Fibroblast of skin of right quadriceps (primary cell): Measurements from ENCODE around the gene TEAD1.
"Not testable (repeated sequence)": the region's sequence is repeated elsewhere in the genome, so short reads cannot be mapped to it uniquely, and the experiment has no call there.

Experiments
- DNase-seq: peaks from one replicate; pipeline ENCODE4 v3.0.0-alpha.2; 2013

Gene TEAD1

DNA sequence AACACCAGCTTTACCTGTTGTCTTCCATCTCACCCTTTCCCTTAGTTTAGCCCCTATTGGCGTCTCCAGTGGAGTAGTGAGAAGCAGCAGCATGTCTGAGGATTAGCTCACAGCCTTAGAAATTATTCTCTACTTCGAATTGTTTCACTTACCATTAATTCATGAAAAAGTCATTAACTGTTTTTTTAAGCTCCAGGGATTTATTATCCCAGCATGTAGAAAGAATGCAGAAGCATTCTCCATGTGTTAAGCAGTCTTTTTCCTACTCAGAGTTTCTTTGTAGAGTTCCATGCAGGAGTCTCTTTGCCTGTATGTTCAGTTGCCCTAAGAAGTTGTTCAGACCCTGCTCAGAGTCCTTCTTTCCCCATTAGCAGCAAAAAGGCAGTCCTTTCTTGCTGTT, 197.0 kb downstream of the TEAD1 start:
- peak; percentile 47 for DNase-seq

DNA sequence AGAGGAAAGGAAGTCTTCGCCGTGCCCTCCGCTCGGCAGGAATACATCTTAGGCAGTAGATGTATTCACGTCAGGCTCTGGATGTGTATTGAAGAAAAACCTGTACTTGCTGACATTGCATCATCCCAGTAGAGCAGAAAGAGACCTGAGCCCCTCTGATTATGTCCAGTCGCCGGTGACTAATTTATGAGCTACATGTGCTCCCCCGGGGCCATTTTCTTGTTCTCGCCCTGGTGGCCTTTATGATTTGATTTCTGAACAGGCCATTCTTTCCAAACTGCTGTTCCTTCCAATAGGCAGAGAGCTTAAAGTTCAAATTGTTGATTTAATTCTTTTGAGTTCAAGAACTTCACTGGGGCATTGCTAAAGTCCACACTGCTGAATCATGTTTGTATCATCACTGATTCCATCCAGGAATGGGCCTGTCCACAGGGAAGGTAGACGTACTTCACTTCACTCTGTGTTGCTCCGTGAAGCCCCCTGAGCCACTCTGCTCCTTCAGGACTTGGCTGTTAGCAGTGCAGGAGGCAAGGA, 197.6 kb downstream of the TEAD1 start:
- DNase-seq: peak; percentile 31

DNA sequence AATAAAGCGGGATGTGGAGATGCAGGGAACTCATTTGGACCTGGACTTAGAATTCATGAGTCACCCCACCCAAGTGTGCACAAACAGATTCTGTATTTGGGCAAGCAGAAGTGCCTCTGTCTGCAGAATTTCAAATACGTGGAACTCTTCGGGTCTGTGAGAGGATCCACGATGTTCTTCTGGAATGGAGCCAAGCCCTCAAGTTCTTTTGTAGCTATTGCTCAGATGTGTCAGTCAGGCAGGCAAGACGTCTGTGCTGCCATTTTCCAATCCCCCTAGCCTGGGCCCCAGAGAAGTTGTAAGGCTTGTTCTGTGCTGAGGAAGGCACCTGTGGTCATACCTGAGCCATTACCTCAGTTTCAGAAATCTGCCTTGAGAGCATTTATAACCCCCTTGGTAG, 202.1 kb downstream of the TEAD1 start:
- peak; percentile 66 for DNase-seq

DNA sequence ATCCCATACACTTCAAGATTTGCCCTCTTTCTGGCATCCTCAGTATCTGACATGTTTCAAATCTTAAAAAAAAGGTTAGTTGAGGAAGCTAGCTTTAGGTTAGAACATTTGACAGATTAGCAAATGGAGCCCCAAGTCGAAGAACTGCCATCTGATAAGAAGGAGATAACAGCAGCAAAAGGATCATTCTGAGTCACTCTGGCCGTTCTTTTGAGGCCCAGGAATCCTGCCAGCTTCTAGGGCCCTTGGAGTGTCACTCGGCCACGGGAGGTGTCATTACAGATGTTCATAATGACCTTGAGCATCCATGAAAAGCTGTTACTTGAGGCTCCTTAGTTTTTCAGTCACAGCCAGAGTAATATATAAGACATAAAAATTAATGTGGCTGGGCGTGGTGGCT, 202.8 kb downstream of the TEAD1 start:
- DNase-seq: no peak

DNA sequence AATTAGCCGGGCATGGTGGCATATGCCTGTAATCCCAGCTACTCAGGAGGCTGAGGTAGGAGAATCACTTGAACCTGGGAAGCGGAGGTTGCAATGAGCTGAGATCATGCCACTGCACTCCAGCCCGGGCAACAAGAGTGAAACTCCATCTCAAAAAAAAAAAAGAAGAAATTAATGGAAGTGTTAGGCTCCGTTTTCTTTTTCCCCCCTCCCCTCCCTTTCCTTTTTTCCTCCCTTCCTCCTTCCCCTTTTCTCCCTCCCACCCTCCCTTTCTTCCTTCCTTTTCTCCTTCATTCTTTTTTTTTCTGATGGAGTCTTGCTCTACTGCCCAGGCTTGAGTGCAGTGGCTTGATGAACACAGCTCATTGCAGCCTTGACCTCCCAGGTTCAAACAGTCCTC, 203.3 kb downstream of the TEAD1 start:
- DNase-seq: not testable (repeated sequence)

DNA sequence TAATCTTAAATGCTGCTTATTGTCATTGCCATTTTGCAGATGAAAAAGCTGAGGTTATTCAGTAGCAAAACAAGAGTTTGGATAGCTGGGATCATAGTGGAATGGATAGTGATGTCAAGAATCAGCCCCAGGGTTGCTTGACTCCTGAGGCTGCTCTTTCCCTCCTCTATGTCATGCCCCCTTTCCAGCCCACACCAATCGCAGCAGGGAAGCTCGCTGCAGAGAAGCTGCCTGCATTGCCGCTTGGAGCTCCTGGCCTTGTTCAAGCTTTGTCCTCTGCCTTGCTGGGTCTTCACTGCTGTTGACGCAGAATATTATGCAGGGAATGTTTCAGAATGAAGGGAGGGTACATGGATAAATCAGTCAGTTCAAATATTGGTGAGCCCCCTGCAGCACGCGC, 206.1 kb downstream of the TEAD1 start:
- no peak for DNase-seq

DNA sequence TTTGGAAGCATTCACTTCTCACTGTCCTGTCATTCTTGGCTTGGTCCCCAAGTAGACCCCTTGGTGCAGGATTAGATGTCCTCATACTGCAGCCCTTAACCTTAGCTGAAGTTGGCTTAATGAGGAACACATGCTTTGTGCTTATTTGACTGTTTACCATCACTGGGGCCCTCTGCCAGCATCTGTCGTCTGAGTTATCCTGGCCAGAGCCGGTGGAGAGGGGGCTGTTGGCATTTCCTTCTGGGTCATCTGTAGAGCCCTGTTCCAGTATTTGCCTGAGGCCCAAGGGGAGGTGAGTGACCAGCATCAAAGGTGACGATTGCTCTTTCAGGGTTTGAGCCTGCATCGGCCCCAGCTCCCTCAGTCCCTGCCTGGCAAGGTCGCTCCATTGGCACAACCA, 208.4 kb downstream of the TEAD1 start:
- DNase-seq: no peak

DNA sequence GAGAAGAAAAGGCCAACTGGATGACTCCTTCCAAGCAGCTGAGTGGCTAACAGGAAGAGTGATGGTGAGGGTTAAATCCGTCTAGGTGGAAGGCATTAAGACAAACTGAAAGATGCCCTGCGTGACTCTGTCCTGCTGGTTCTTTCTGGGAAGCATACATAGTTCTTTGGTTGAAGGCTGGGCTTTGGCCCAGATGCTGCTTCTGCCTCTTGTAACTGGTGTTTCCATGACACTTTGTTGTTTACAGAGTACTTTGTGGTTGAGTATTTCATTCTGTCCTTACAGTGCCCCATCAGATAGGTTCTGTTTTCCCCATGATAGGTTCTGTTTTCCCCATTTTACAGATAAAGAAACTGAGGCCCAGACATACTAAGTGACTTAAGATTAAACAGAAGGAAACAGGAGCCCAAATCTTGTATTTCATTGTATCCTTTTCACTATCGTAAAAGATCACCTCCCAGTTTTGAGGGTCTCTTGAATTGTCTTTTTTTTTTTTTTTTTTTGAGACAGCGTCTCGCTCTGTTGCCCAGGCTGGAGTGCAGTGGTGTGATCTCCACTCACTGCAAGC, 210.6 kb downstream of the TEAD1 start:
- DNase-seq: no peak

DNA sequence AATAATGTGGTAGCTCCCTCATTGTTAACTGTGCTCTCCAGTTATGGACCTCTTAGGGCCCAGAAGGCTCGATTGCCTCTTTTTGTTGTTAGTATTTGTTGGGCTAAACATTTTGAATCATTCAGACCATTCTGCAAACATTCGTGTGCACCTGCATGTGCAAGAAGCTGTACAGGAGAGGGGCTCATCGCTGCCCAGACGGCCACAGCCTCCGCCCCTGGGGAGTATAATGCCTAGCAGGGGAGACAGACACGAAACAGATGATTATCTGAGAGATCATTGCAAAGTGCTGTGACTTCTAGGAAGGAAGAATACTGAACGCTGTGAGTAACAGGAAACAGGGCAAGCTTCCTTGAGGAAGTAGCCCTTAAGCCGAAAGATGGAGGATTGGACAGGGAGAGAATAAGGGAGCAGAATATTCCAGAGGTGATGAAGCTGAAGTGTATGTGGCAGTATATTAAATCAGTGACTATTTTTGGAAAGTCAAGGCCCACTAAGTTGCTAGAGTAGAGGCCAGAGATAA, 211.6 kb downstream of the TEAD1 start:
- DNase-seq: no peak

DNA sequence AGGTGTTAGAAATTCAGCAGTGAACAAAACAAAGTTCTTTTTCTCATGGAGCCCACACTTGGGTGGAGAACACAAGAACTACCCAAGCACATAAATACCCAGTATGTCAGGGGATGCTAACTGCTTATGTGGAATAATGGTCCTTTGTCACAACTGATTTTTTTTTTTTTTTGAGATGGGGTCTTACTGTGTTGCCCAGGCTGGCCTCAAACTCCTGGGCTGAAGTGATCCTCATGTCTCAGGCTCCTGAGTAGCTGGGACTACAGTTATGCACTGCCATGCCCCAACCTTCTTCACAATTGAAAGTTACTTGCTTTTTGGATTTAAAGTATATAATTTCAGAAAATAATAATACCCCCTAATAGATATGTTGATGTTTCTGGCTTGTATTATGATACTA, 212.3 kb downstream of the TEAD1 start:
- no peak for DNase-seq

DNA sequence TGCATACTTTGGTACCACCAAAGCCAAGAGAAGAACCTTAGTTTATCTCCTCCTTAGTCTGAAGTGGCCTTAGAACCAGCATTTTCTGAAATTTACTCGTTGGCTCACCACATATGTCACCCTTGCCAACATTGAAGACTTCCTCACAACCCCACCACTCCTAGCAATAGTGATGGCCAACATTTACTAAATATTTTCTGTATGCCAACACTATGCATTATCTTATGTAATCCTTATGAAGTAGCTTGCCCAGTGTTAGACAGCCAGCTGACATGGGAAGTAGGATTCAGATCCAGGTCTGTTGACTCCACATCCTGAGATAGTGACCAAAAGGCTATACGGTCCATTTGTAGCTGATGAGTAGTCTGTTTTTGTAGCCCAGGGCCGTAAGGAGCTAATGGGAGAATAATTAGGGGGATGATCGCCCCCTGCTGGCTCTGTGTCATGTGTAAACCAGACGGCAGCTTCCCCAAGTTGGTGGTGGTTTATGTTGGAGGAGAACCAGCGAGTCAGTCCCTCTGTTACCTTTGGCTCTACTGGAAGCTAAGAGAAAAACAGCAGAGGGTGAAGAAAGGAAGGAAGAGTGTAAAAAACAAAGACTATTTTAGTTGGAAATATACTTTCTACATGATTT, 214.4 kb downstream of the TEAD1 start:
- peak; percentile 86 for DNase-seq

DNA sequence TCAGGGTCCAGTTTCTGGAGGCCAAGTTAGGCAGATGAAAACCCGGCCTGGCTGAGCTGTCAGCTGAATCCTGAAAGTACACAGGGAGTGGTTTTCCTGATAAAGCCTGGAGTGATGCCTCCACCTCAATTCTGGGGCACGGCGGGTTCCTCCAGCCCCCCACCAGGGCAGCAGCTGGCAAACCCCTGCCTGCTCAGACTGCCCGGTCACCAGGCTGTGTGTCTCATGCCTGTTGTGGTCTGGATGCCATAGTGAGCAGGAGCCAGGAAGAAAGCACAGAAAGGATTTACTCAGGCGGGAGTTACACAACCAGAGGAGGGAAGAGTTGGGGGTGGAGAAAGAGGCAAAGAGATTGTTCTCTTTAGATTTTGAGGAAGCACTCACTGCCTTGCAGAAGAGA, 215.0 kb downstream of the TEAD1 start:
- DNase-seq: peak; percentile 70

DNA sequence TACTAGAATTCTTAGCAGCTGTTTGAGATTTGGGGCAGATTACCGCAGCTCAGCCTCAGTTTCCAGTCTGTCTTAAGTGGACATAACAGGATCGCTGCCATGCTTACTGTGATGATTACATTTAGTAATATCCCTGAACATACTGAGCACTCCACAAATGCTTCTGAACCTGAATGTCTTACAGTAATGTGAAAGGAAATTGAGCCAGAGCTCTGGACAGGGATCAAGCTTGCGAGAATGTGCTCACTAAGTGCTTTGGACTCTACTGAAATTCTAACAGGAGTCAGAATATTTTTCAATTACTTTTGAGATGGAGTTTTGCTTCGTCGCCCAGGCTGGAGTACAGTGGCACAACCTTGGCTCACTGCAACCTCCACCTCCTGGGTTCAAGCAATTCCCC, 216.3 kb downstream of the TEAD1 start:
- DNase-seq: no peak

DNA sequence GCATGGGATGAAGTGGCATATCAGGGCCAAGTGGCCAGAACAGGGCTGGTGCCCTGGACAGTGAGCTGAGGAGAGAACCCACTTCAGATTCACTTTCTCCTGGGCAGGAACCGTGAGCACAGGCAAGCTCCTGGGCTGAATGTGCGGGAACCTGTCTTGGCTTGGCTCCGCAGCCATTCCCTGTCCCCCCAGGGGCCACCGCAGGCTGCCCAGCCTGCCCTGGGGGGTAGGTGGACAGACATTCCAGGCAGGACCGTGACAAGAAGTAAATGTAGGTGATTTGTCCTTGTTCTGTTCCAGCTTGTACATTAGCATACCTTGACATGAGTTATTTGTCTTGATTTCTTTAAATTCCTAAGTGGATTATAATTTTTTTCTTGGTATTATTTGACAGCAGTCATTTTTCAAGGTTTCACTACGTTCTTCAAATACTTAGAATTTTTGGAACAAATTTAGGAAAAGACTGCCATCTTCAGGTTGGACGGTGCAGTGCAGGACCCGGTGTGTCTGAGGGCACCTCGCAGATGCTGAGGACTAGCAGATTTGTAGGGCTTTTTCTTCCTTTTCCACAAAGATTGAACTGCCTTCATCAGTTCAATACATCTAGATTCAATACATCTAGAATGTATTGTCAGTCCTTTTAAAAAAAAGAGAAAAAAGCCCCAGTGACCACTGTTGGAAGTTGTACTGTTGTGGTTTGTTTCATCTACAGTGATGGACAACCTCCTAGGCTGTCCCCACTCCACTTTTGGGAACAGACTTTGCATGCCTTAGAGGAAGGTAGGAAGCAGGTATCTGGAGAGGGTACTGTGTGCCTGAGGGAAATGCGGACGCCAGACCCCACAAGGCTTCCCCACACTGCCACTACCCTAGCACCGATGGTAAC, 219.8 kb downstream of the TEAD1 start:
- peak; percentile 69 for DNase-seq

DNA sequence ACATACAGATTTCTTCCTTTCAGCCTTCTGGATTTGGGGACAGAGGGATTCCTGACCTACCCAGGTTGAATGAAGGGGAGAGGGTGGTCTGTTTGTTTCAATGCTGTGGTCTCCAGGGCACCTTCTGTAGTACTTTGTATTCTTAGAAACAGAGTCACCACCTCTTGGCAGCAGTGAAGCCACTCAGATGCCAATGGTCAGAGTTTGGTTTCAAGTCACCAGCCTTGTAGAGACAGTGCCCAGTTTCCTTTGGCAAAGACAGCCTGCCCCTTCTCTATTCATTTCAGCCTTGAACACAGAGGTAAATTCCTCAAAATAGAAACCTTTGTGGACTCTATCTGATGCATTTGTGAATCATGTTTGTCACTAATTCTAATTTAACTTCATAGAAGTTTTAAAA, 223.2 kb downstream of the TEAD1 start:
- no peak for DNase-seq

DNA sequence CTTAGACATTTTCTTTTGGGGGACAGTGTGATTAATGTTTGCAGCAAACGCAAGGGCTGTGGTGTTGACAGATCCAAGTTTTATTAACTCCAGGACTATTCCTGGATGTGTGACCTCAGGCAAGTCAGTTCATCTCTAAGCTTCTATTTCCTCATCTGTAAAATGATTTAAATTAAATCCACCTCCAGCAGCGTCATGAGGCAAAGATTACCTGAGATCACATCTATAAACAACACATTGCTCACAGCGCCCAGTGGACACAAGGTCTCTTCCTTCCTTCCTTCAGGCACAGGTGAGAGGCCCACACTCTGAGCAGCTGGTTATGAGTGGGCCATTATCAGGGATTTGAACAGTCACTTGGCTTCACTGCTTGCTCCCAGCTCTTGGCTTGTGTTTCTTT, 223.6 kb downstream of the TEAD1 start:
- DNase-seq: peak; percentile 67

DNA sequence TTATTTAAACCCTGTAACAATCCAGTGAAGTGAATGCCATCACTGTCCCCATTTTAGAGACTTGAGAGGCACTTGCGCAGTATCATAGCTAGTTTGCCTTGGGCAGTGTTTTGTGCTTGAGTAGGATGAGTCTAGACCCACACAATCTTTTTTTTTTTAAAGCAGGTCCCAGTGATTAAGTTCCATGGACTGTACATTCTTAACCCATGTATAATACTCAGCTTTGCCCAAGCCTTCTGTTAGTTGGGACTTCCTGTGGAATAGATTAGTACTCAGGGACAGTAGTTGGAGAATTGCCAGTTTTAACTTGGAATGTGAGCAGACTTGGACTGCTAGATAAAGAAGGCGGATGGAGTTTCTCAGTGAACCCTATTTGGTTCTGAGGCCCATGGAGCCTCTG, 226.3 kb downstream of the TEAD1 start:
- peak; percentile 93 for DNase-seq

DNA sequence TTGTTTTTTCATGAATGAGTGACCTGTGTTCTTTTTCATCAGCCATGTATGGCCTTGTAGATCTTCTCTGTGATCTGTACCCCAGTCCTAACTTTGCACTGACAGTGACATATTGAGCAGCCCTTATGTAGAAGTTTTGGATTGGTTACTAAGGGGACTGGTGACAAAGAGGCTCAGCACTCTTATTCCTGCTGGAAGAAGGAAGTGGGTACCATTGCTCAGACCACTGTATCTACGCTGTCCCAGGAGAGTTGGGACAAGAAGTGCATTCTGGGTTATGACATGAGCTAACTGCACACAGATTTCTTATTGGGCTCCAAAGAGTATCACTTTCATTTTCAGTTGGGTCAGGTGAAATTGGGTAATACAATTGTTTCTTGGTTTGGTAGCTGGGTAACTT, 227.1 kb downstream of the TEAD1 start:
- no peak for DNase-seq

DNA sequence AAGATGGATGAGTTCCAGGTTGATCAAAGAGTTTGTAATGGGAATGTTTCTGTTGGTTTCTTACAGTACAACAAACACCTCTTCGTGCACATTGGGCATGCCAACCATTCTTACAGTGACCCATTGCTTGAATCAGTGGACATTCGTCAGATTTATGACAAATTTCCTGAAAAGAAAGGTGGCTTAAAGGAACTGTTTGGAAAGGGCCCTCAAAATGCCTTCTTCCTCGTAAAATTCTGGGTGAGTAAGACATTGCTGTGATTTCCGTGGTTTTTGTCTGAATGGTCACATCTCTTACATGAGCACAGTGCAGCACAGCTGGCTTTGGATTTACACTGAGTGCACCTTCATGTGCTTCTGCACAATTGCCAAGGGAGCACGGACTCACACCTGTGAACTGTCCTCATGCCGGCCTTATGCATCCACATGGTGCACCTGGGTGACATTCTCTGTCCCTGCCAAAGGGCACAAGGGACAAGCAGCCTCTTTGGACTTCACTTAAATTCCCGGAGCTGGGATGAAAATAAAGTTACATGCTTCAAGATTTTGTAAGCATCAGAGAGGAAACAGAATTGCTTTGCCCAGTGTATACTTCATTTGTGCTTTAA, 227.8 kb downstream of the TEAD1 start:
- DNase-seq: peak; percentile 65

DNA sequence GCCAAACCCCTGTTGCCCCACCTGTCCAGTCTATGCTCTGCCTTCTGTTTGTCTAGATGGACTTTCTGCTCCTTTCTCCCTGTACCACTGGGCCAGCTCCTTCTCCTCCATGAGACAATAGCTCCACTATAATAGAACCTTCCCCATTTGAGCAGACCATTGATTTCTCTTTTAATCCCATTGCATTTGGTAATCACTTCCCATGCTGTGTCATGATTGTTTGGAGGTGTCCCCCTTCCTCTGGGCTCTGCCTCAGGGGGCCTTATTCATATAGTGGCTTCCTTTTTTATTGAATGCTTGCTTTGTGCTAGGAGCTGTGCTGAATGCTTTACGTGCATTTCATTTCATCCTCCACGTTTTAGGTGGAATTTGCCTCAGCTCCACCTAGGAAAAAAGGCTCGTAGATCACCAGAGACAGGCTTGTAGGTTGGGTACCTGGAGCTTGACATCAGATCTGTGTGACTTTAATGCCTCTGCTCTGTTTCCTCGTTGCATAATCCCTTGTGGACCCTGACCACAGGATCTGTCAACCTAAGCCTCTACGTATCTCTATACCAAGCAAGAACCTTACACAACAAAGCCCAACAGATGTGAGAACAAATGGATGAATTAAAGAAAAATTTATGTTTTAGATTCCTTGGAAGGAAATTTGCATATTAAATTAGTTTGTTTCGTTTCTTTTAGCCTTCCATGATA, 228.7 kb downstream of the TEAD1 start:
- DNase-seq: no peak

DNA sequence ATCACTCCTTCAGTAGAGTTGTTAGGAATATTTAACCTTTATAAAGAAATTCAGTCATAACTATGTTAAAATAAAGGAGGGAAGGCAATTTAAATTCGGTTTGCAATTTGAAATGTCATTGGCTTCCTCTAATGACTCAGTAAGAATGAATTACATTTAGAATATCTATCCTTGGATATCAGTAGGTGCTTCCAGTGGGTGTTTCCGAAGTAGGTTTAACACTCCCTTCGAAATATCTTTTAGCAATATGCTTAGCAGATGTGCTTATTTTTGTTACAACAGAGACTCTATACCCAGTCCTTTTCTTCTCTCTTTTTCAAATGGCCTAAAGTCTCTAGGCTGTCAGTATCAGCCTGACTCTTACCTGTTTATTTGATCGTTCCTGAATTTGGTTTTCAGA, 231.2 kb downstream of the TEAD1 start:
- no peak for DNase-seq

DNA sequence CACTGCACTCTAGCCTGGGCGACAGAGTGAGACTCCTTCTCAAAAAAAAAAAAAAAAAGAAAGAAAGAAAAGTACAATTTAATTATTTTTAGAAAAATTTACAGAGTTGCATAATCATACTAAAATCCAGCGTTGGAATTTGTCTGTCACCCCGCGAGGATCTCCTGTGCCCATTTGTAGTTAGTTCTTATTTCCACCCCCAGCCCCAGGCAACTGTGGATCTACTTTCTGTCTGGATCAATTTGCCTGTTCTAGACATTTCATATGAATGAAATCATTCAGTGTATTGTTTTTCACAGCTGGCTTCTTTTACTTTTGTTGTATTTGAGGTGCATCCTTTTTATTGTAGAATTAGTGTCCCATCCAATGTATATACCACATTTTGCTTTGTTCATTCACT, 232.3 kb downstream of the TEAD1 start:
- no peak for DNase-seq

DNA sequence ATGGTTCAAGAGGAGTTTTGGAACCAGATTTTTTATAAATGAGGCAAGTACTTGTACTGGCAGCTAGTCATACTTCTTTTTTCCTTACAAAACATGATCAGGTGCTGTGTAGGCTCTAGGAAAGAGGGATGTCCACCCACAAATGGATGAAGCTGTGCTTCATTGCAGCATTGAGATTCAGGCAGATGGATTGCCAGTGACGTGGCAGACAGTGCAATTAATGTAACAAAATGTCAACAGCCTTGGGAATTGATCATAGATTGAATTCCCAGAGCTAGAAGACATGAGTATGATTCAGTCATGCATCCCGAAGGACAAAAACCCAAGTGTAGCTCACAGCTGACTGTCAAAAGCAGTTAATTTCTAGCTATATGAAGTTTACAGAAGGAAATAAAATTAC, 235.7 kb downstream of the TEAD1 start:
- DNase-seq: peak; percentile 23
